Panc1 (cell line): ENCODE measurements around the gene HSPA12A.

Source experiments
- CTCF ChIP-seq: fragments of 450-650 bp; IDR thresholded peaks from 2 replicates; pipeline ENCODE4 v1.5.1; 2017; ENCODE audit warnings: mild to moderate bottlenecking
- POLR2AphosphoS5 ChIP-seq: IDR thresholded peaks from 2 replicates; pipeline ENCODE4 v1.6.1; 2012; ENCODE audit warnings: mild to moderate bottlenecking, low read depth, low read length, moderate library complexity
- TCF7L2 ChIP-seq: IDR thresholded peaks from 2 replicates; pipeline ENCODE4 v1.6.1; 2011; ENCODE audit warnings: mild to moderate bottlenecking, low read depth, low read length, inconsistent platforms

GRCh38 chr10:116653885-116654284 is 88.5 kb downstream of the HSPA12A start:
- TF ChIP-seq CTCF, result no peak
- TF ChIP-seq TCF7L2, result no peak
- no peak for TF ChIP-seq POLR2AphosphoS5
